Muscle layer of colon (tissue), 2 donors: ENCODE measurements around the gene SVIL.
"Not testable (repeated sequence)": the region's sequence is repeated elsewhere in the genome, so short reads cannot be mapped to it uniquely, and the experiment has no call there.

Experiments used
- H3K27ac ChIP-seq: one replicate; pipeline ENCODE4 v1.7.0; 2013; ENCODE audit warnings: low read depth, mild to moderate bottlenecking, low read length, moderate library complexity
- H3K27me3 ChIP-seq, 2 donors: one replicate each; pipeline ENCODE4 v1.7.0; 2013; ENCODE audit warnings: low read length in 2 of 2, mild to moderate bottlenecking in 2 of 2; ENCODE audit not compliant: insufficient read depth in 2 of 2, control insufficient read depth in 1 of 2
- H3K36me3 ChIP-seq: one replicate; pipeline ENCODE4 v1.7.0; 2013; ENCODE audit warnings: mild to moderate bottlenecking, low read length; ENCODE audit not compliant: insufficient read depth
- H3K4me1 ChIP-seq: one replicate; pipeline ENCODE4 v1.7.0; 2013; ENCODE audit warnings: mild to moderate bottlenecking, low read length; ENCODE audit not compliant: insufficient read depth
- H3K4me3 ChIP-seq, 2 donors: one replicate each; pipeline ENCODE4 v1.7.0; 2013; ENCODE audit warnings: low read length in 2 of 2, low read depth in 1 of 2, mild to moderate bottlenecking in 1 of 2, moderate library complexity in 1 of 2
- H3K9ac ChIP-seq: one replicate; pipeline ENCODE4 v1.7.0; 2013; ENCODE audit warnings: low read length
- H3K9me3 ChIP-seq: one replicate; pipeline ENCODE4 v1.7.0; 2013; ENCODE audit warnings: mild to moderate bottlenecking, low read length
- donor health status: abdominal sarcoma.
- donor health status: Adenocarcinoma of cecum.

The SVIL gene

GRCh38 chr10:29609696-29610095, 25.1 kb downstream of the SVIL start:
- Histone ChIP-seq H3K9ac (no peak overlapping the region), H3K4me3 (peak overlapping the region in 1 of 2 donors; percentile 23), H3K27ac (no peak overlapping the region), H3K36me3 (peaks cover 15% of the 10 kb centered on the region), H3K9me3 (no peaks in the 10 kb centered on the region), H3K27me3 (no peaks in the 10 kb centered on the region), H3K4me1 (peaks cover 70% of the 10 kb centered on the region)

- no peak overlapping the region for H3K4me3 ChIP-seq
- peaks cover 72% of the 10 kb centered on the region for H3K4me1 ChIP-seq
- H3K27ac ChIP-seq, result no peak overlapping the region
- H3K27me3 ChIP-seq, result no peaks in the 10 kb centered on the region
- no peak overlapping the region for H3K9ac ChIP-seq
- no peaks in the 10 kb centered on the region for H3K9me3 ChIP-seq
- H3K36me3 ChIP-seq, result peaks cover 15% of the 10 kb centered on the region
Observed at GRCh38 chr10:29608476-29609301, 26.1 kb downstream of the SVIL start.

- no peak overlapping the region for H3K9ac ChIP-seq
- H3K4me1 ChIP-seq, result peaks cover 78% of the 10 kb centered on the region
- no peak overlapping the region for H3K27ac ChIP-seq
- no peaks in the 10 kb centered on the region for H3K27me3 ChIP-seq
- H3K4me3 ChIP-seq, result no peak overlapping the region
- H3K9me3 ChIP-seq, result no peaks in the 10 kb centered on the region
- peaks cover 15% of the 10 kb centered on the region for H3K36me3 ChIP-seq
Observed at GRCh38 chr10:29608062-29608461, 26.7 kb downstream of the SVIL start.

GRCh38 chr10:29607576-29607975, 27.2 kb downstream of the SVIL start:
- H3K9me3 ChIP-seq, result no peaks in the 10 kb centered on the region
- H3K36me3 ChIP-seq, result peaks cover 15% of the 10 kb centered on the region
- H3K27me3 ChIP-seq, result no peaks in the 10 kb centered on the region
- no peak overlapping the region for H3K9ac ChIP-seq
- no peak overlapping the region for H3K4me3 ChIP-seq
- H3K27ac ChIP-seq, result peak overlapping the region; percentile 68
- peaks cover 76% of the 10 kb centered on the region for H3K4me1 ChIP-seq

- Histone ChIP-seq H3K4me1 (peaks cover 73% of the 10 kb centered on the region), H3K36me3 (peaks cover 22% of the 10 kb centered on the region)
- not testable (repeated sequence) for H3K9me3 ChIP-seq, H3K27ac ChIP-seq, H3K9ac ChIP-seq, H3K4me3 ChIP-seq, H3K27me3 ChIP-seq
Observed at GRCh38 chr10:29606693-29607092, 28.1 kb downstream of the SVIL start.

DNA sequence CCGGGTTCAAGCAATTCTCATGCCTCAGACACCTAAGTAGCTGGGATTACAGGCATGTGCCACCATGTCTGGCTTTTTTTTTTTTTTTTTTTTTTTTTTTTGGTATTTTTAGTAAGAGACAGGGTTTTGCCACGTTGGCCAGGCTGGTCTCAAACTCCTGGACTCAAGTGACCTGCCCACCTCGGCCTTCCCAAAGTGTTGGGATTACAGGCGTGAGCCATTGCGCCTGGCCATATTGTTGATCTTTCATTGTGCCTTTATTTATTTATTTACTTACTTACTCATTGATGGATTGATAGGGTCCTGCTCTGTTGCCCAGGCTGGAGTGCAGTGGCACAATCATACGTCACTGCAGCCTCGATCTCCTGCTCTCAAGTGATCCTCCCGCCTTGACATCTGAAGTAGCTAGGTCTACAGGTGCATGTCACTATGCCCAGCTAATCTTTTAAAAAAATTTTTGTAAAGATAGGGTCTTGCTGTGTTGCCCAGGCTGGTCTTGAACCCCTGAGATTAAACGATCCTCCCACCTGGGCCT, 30.4 kb downstream of the SVIL start:
- Histone ChIP-seq H3K4me1 (peaks cover 73% of the 10 kb centered on the region), H3K36me3 (peaks cover 18% of the 10 kb centered on the region), H3K4me3 (no peak overlapping the region), H3K9me3 (no peaks in the 10 kb centered on the region), H3K27me3 (no peaks in the 10 kb centered on the region), H3K9ac (no peak overlapping the region), H3K27ac (no peak overlapping the region)

DNA sequence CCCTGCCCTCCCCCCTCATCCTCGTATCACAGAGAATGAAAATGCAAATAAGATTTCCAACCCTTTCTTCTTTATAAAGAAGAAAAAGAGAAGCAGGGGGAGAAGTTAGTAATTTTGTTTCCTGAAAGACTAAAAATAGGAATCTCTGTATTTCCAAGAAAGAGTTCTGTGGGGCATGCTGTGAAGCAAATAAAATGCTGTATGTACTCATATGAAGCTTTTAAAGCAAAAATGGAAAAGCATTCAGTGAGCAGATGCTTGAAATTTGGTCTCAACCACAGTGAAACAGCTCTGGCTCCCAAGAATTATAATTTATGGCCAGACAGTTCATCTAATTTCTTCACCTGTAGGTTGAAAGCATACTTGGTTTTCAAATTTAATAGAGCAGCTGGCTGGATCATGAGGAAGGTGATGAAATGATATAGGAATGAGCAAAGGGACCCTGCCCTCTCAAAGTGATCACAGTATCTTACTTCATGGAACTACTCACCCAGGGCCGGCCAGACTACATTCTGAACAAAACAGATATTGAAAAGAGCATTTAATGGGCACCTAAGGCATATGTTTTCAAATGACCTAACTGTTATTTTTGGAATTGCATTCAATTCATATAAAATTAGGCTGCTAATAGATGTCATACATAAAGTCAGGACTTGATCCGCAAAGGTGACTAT, 31.4 kb downstream of the SVIL start:
- Histone ChIP-seq H3K4me1 (peaks cover 73% of the 10 kb centered on the region), H3K27ac (no peak overlapping the region), H3K4me3 (no peak overlapping the region), H3K9ac (no peak overlapping the region), H3K27me3 (no peaks in the 10 kb centered on the region), H3K9me3 (no peaks in the 10 kb centered on the region), H3K36me3 (peaks cover 10% of the 10 kb centered on the region)

- Histone ChIP-seq H3K4me1 (peaks cover 81% of the 10 kb centered on the region), H3K4me3 (no peak overlapping the region), H3K27ac (no peak overlapping the region), H3K27me3 (no peaks in the 10 kb centered on the region), H3K36me3 (peaks cover 18% of the 10 kb centered on the region), H3K9ac (no peak overlapping the region), H3K9me3 (no peaks in the 10 kb centered on the region)
Observed at GRCh38 chr10:29600821-29601220, 34.0 kb downstream of the SVIL start.

GRCh38 chr10:29600067-29600466, 34.7 kb downstream of the SVIL start:
- H3K4me3 ChIP-seq, result no peak overlapping the region
- H3K36me3 ChIP-seq, result peaks cover 20% of the 10 kb centered on the region
- no peaks in the 10 kb centered on the region for H3K9me3 ChIP-seq
- H3K27me3 ChIP-seq, result no peaks in the 10 kb centered on the region
- H3K4me1 ChIP-seq, result peaks cover 86% of the 10 kb centered on the region
- H3K9ac ChIP-seq, result no peak overlapping the region
- H3K27ac ChIP-seq, result no peak overlapping the region

- Histone ChIP-seq H3K27ac (peak overlapping the region; percentile 20), H3K9me3 (no peaks in the 10 kb centered on the region), H3K36me3 (peaks cover 20% of the 10 kb centered on the region), H3K4me3 (no peak overlapping the region), H3K4me1 (peaks cover 86% of the 10 kb centered on the region), H3K9ac (no peak overlapping the region), H3K27me3 (no peaks in the 10 kb centered on the region)
Observed at GRCh38 chr10:29598851-29599311, 35.9 kb downstream of the SVIL start.

GRCh38 chr10:29596826-29597225, 37.9 kb downstream of the SVIL start:
- Histone ChIP-seq H3K4me1 (peaks cover 80% of the 10 kb centered on the region), H3K27ac (no peak overlapping the region)

More at GRCh38 chr10:29596826-29597225, 37.9 kb downstream of the SVIL start:
- Histone ChIP-seq H3K36me3 (peaks cover 15% of the 10 kb centered on the region), H3K9me3 (no peaks in the 10 kb centered on the region), H3K4me3 (no peak overlapping the region), H3K27me3 (no peaks in the 10 kb centered on the region), H3K9ac (no peak overlapping the region)
